Type B pancreatic cell (in vitro differentiated cells): ENCODE results near the gene TOP3B. TPM values are rescaled to one million over a fixed set of nuclear protein-coding genes. Genes with fewer than 3 reads are reported as not detected.

ENCODE experiments used
- DNase-seq: peaks from one replicate; pipeline ENCODE4 v3.0.0; 2021; ENCODE audit warnings: mixed read lengths; ENCODE audit not compliant: unreplicated experiment; ENCODE audit errors: extremely low spot score
- H3K27ac Mint-ChIP-seq: 2 replicates; pipeline ENCODE4 v1.8.0; 2021; ENCODE audit warnings: mild to moderate bottlenecking, mixed read lengths
- H3K27me3 Mint-ChIP-seq: 2 replicates; pipeline ENCODE4 v1.8.0; 2021; ENCODE audit warnings: mixed read lengths
- H3K36me3 Mint-ChIP-seq: 2 replicates; pipeline ENCODE4 v1.8.0; 2021; ENCODE audit warnings: mixed read lengths
- H3K4me1 Mint-ChIP-seq: one replicate; pipeline ENCODE4 v1.8.0; 2021; ENCODE audit warnings: mixed read lengths; ENCODE audit not compliant: unreplicated experiment
- H3K4me3 Mint-ChIP-seq: 2 replicates; pipeline ENCODE4 v1.8.0; 2021; ENCODE audit warnings: mild to moderate bottlenecking, mixed read lengths
- H3K9me3 Mint-ChIP-seq: 2 replicates; pipeline ENCODE4 v1.8.0; 2021; ENCODE audit warnings: mixed read lengths
- CTCF ChIP-seq: fragments of 200-600 bp; sonication (generic); conservative IDR thresholded peaks from 2 replicates; pipeline ENCODE4 v1.5.0; 2021; ENCODE audit warnings: antibody characterized with exemption, mild to moderate bottlenecking
- total RNA-seq: library from RNA; stranded (reverse); gene quantifications from 2 replicates; pipeline ENCODE4 v1.2.1, GENCODE V29; 2021; ENCODE audit warnings: low replicate concordance

TOP3B gene
- total RNA-seq, 1 donor from 2014 or later: 66.3 TPM

GRCh38 chr22:21977814-21978213 is 4.8 kb downstream of the TOP3B start:
- peaks cover 15% of the 10 kb centered on the region for H3K4me1 Mint-ChIP-seq
- no peak overlapping the region for H3K4me3 Mint-ChIP-seq
- peaks cover 3% of the 10 kb centered on the region for H3K36me3 Mint-ChIP-seq
- H3K9me3 Mint-ChIP-seq: no peaks in the 10 kb centered on the region
- no peaks in the 10 kb centered on the region for H3K27me3 Mint-ChIP-seq
- DNase-seq: no peak
- no peak overlapping the region for H3K27ac Mint-ChIP-seq
- no peak for TF ChIP-seq CTCF

GRCh38 chr22:21975854-21976345 is 6.7 kb downstream of the TOP3B start:
- peaks cover 3% of the 10 kb centered on the region for H3K36me3 Mint-ChIP-seq
- no peak overlapping the region for H3K27ac Mint-ChIP-seq
- H3K4me3 Mint-ChIP-seq: no peak overlapping the region
- H3K9me3 Mint-ChIP-seq: no peaks in the 10 kb centered on the region
- H3K27me3 Mint-ChIP-seq: no peaks in the 10 kb centered on the region
- TF ChIP-seq CTCF: no peak
- peaks cover 4% of the 10 kb centered on the region for H3K4me1 Mint-ChIP-seq
- DNase-seq: no peak

- no peaks in the 10 kb centered on the region for H3K27me3 Mint-ChIP-seq
- H3K36me3 Mint-ChIP-seq: peaks cover 3% of the 10 kb centered on the region
- H3K27ac Mint-ChIP-seq: no peak overlapping the region
These were observed 7.3 kb downstream of the TOP3B start for GRCh38 chr22:21975273-21975672.

GRCh38 chr22:21974058-21974649 is 8.4 kb downstream of the TOP3B start:
- Mint-ChIP-seq H3K27me3 (no peaks in the 10 kb centered on the region), H3K36me3 (peaks cover 3% of the 10 kb centered on the region), H3K4me3 (no peak overlapping the region), H3K9me3 (no peaks in the 10 kb centered on the region), H3K4me1 (no peaks in the 10 kb centered on the region), H3K27ac (no peak overlapping the region)
- no peak for TF ChIP-seq CTCF
- DNase-seq: no peak

More at GRCh38 chr22:21975273-21975672, 7.3 kb downstream of the TOP3B start:
- H3K4me1 Mint-ChIP-seq: peaks cover 4% of the 10 kb centered on the region
- DNase-seq: no peak
- TF ChIP-seq CTCF: no peak
- no peak overlapping the region for H3K4me3 Mint-ChIP-seq
- no peaks in the 10 kb centered on the region for H3K9me3 Mint-ChIP-seq

GRCh38 chr22:21972806-21973205 is 9.8 kb downstream of the TOP3B start:
- TF ChIP-seq CTCF: no peak
- no peak for DNase-seq
- H3K36me3 Mint-ChIP-seq: peaks cover 3% of the 10 kb centered on the region

More at GRCh38 chr22:21972806-21973205, 9.8 kb downstream of the TOP3B start:
- no peak overlapping the region for H3K4me3 Mint-ChIP-seq
- no peak overlapping the region for H3K27ac Mint-ChIP-seq
- H3K27me3 Mint-ChIP-seq: no peaks in the 10 kb centered on the region
- H3K4me1 Mint-ChIP-seq: no peaks in the 10 kb centered on the region
- H3K9me3 Mint-ChIP-seq: no peaks in the 10 kb centered on the region
